HepG2 (cell line): ENCODE results near the gene PCNX4. TPM values are rescaled to one million over a fixed set of nuclear protein-coding genes. Genes with fewer than 3 reads are reported as not detected.

Source experiments
- AHR ChIP-seq: IDR thresholded peaks from 2 replicates; pipeline ENCODE4 v1.6.1; 2018; ENCODE audit warnings: missing genetic modification reagents, missing compliant biosample characterization
- FOSL2 ChIP-seq: sonication (generic); formaldehyde crosslinking; IDR thresholded peaks from 2 replicates; pipeline ENCODE4 v1.4.0; 2020; ENCODE audit warnings: missing genetic modification reagents
- FOXK2 ChIP-seq: fragments of 450-650 bp; IDR thresholded peaks from 2 replicates; pipeline ENCODE4 v1.6.1; 2016
- FOXO1 ChIP-seq: sonication (generic); formaldehyde crosslinking; IDR thresholded peaks from 2 replicates; pipeline ENCODE4 v1.4.0; 2020; ENCODE audit warnings: missing genetic modification reagents
- FOXP1 ChIP-seq, 2 experiments: fragments of 450-650 bp in 1 of 2; IDR thresholded peaks; 2 replicates each; pipeline ENCODE4 v1.6.1; 2017 to 2018; ENCODE audit warnings: antibody characterized with exemption in 1 of 2
- HDAC2 ChIP-seq: sonication (generic); formaldehyde crosslinking; IDR thresholded peaks from 2 replicates; pipeline ENCODE4 v1.4.0; 2020; ENCODE audit warnings: missing genetic modification reagents
- JUN ChIP-seq: sonication (generic); formaldehyde crosslinking; IDR thresholded peaks from 2 replicates; pipeline ENCODE4 v1.4.0; 2020; ENCODE audit warnings: mild to moderate bottlenecking, missing genetic modification reagents
- JUNB ChIP-seq: sonication (generic); formaldehyde crosslinking; IDR thresholded peaks from 2 replicates; pipeline ENCODE4 v1.8.0; 2022; ENCODE audit warnings: missing genetic modification reagents, mild to moderate bottlenecking, borderline replicate concordance
- LCORL ChIP-seq, 2 experiments: fragments of 450-650 bp in 1 of 2; sonication (generic) in 1 of 2; formaldehyde crosslinking in 1 of 2; IDR thresholded peaks; 2 replicates each; pipeline versions ENCODE4 v1.5.0 to v1.6.1; 2017 to 2020; ENCODE audit warnings: antibody characterized with exemption in 1 of 2, missing genetic modification reagents in 1 of 2
- NFATC3 ChIP-seq: sonication (generic); formaldehyde crosslinking; IDR thresholded peaks from 2 replicates; pipeline ENCODE4 v1.5.1; 2020; ENCODE audit warnings: mild to moderate bottlenecking, missing genetic modification reagents
- NFIB ChIP-seq: sonication (generic); formaldehyde crosslinking; IDR thresholded peaks from 2 replicates; pipeline ENCODE4 v1.9.0; 2021; ENCODE audit warnings: missing genetic modification reagents, mild to moderate bottlenecking, borderline replicate concordance
- PPARG ChIP-seq: conservative IDR thresholded peaks from 2 replicates; pipeline ENCODE4 v1.6.1; 2016; ENCODE audit warnings: missing biosample characterization, missing genetic modification reagents
- RELA ChIP-seq: sonication (generic); formaldehyde crosslinking; IDR thresholded peaks from 2 replicates; pipeline ENCODE4 v1.4.0; 2020; ENCODE audit warnings: missing genetic modification reagents
- RFX3 ChIP-seq: IDR thresholded peaks from 2 replicates; pipeline ENCODE4 v1.6.1; 2016; ENCODE audit warnings: missing biosample characterization, missing genetic modification reagents
- RXRB ChIP-seq: IDR thresholded peaks from 2 replicates; pipeline ENCODE4 v1.6.1; 2016; ENCODE audit warnings: borderline replicate concordance, missing genetic modification reagents, missing compliant biosample characterization
- SPEN ChIP-seq: sonication (generic); formaldehyde crosslinking; IDR thresholded peaks from 2 replicates; pipeline ENCODE4 v1.5.1; 2020; ENCODE audit warnings: low read depth, mild to moderate bottlenecking, missing genetic modification reagents
- ZNF180 ChIP-seq: sonication (generic); formaldehyde crosslinking; IDR thresholded peaks from 2 replicates; pipeline ENCODE4 v1.4.0; 2020; ENCODE audit warnings: low read depth, missing genetic modification reagents, borderline replicate concordance
- ZNF264 ChIP-seq: sonication (generic); formaldehyde crosslinking; IDR thresholded peaks from 2 replicates; pipeline ENCODE4 v1.4.0; 2020; ENCODE audit warnings: missing genetic modification reagents
- ZNF331 ChIP-seq: sonication (generic); formaldehyde crosslinking; IDR thresholded peaks from 2 replicates; pipeline ENCODE4 v1.4.0; 2020; ENCODE audit warnings: missing genetic modification reagents
- ZNF670 ChIP-seq: sonication (generic); formaldehyde crosslinking; IDR thresholded peaks from 2 replicates; pipeline ENCODE4 v1.8.0; 2022; ENCODE audit warnings: mild to moderate bottlenecking, missing genetic modification reagents, borderline replicate concordance
- ZNF703 ChIP-seq: sonication (generic); formaldehyde crosslinking; IDR thresholded peaks from 2 replicates; pipeline ENCODE4 v1.5.1; 2020; ENCODE audit warnings: missing genetic modification reagents, mild to moderate bottlenecking, moderate library complexity, borderline replicate concordance
- ZNF777 ChIP-seq: sonication (generic); formaldehyde crosslinking; IDR thresholded peaks from 2 replicates; pipeline ENCODE4 v1.4.0; 2020; ENCODE audit warnings: missing genetic modification reagents
- ZSCAN9 ChIP-seq: IDR thresholded peaks from 2 replicates; pipeline ENCODE4 v1.6.1; 2016; ENCODE audit warnings: borderline replicate concordance
- polyA plus RNA-seq, 8 experiments: library from polyadenylated mRNA; depleted of rRNA in 3 of 8; stranded (reverse) in 7 of 8; unstranded in 1 of 8; fragments of >200 nt; fragmentation: Illumina TruSeq in 4 of 8; extraction: Trizol in 4 of 8; gene quantifications; 2 replicates each; pipeline versions ENCODE4 v1.2.1 to v1.2.3, GENCODE V29; 2011 to 2016; ENCODE audit warnings: low read depth in 4 of 8, missing spikeins in 1 of 8, mixed read lengths in 1 of 8; ENCODE audit not compliant: insufficient read depth in 1 of 8
- total RNA-seq, 5 experiments: library from RNA; depleted of rRNA; stranded (reverse); fragments of >200 nt; fragmentation: Illumina TruSeq; extraction: Trizol; gene quantifications; 2 replicates each; pipeline ENCODE4 v1.2.3, GENCODE V29; 2016; ENCODE audit warnings: low read depth in 1 of 5
- TF ChIP-seq, protein P1 (sequence below): IDR thresholded peaks from 2 replicates; pipeline ENCODE4 v1.6.1; 2016; ENCODE audit warnings: low read depth
- TF ChIP-seq, protein P2 (sequence below): IDR thresholded peaks from 2 replicates; pipeline ENCODE4 v1.6.1; 2016
- TF ChIP-seq, protein P3 (sequence below): sonication (generic); formaldehyde crosslinking; IDR thresholded peaks from 2 replicates; pipeline ENCODE4 v1.8.0; 2022; ENCODE audit warnings: missing genetic modification reagents, mild to moderate bottlenecking, inconsistent platforms, borderline replicate concordance
- TF ChIP-seq, protein P4 (sequence below): sonication (generic); formaldehyde crosslinking; IDR thresholded peaks from 2 replicates; pipeline ENCODE4 v1.4.0; 2020; ENCODE audit warnings: missing genetic modification reagents

The PCNX4 gene
- total and polyA plus RNA-seq, 2 of the 13 experiments (the other 11 are each of a cell fraction or from before 2014, with no cell fraction given), result 28.6 to 43.0 TPM

DNA sequence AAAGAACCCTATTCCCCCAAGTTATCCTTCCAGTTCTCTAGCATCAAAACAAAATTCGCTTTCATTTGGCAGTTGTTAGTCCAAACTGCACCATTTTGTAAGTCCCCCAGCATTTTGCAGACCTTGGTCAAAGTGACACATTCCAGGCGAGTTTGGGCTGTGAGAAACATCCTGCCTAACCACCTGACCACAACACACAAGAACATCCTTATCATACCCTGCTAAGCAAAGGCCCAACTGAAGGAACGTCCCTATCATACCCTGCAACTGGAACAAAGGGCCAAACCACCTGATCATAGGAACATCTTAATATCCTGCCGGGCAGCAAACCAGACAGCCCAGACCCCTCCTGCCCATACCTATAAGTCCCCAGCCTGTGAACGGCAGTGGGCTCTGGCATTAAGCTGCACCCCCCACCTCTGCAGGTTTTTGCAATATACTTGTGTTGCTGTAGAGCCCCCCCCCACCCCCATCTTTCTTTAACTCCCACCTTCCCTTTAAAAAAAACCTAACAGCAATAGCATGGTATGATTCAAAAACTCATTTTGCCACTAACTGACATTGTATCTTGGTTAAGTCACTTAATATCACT lies 2.7 kb downstream of the PCNX4 start (continued):
- TF ChIP-seq, protein P1, sequence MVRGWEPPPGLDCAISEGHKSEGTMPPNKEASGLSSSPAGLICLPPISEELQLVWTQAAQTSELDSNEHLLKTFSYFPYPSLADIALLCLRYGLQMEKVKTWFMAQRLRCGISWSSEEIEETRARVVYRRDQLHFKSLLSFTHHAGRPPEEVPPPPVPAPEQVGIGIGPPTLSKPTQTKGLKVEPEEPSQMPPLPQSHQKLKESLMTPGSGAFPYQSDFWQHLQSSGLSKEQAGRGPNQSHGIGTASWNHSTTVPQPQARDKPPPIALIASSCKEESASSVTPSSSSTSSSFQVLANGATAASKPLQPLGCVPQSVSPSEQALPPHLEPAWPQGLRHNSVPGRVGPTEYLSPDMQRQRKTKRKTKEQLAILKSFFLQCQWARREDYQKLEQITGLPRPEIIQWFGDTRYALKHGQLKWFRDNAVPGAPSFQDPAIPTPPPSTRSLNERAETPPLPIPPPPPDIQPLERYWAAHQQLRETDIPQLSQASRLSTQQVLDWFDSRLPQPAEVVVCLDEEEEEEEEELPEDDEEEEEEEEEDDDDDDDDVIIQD (CRISPR knock-in tag), result peak; percentile 53; the same call in 1 of the 2 replicates
- TF ChIP-seq RFX3 (CRISPR knock-in tag) (no peak), FOSL2 (peak; percentile 92), ZNF670 (CRISPR knock-in tag) (no peak), ZNF331 (0 out of 2 replicates have a peak, but pooled peaks have one; percentile 35), ZNF180 (CRISPR knock-in tag) (no peak), FOXO1 (CRISPR knock-in tag) (peak; percentile 64; the same call in 1 of the 2 replicates), PPARG (peak; percentile 27; the same call in 1 of the 2 replicates), AHR (no peak), LCORL (IDR thresholded peaks at IDR 0.05) (peak; percentile 76; the same call in 1 of the 2 replicates), LCORL (CRISPR knock-in tag; IDR thresholded peaks at IDR 0.05) (peak; percentile 86; the same call in 1 of the 2 replicates), ZNF777 (no peak), NFATC3 (no peak), ZSCAN9 (CRISPR knock-in tag) (no peak), HDAC2 (CRISPR knock-in tag) (peak; percentile 77; the same call in 1 of the 2 replicates), NFIB (CRISPR knock-in tag) (no peak), RELA (CRISPR knock-in tag) (no peak), RXRB (CRISPR knock-in tag) (peak; percentile 47; the same call in 1 of the 2 replicates), ZNF703 (CRISPR knock-in tag) (no peak), SPEN (no peak), FOXP1 (IDR thresholded peaks at IDR 0.05) (no peak), FOXP1 (CRISPR knock-in tag; IDR thresholded peaks at IDR 0.05) (peak; percentile 35; the same call in 1 of the 2 replicates), JUNB (peak; percentile 79; the same call in 1 of the 2 replicates), ZNF264 (CRISPR knock-in tag) (0 out of 2 replicates have a peak, but pooled peaks have one; percentile 44), FOXK2 (0 out of 2 replicates have a peak, but pooled peaks have one; percentile 12), JUN (peak; percentile 95)
- TF ChIP-seq, protein P2, sequence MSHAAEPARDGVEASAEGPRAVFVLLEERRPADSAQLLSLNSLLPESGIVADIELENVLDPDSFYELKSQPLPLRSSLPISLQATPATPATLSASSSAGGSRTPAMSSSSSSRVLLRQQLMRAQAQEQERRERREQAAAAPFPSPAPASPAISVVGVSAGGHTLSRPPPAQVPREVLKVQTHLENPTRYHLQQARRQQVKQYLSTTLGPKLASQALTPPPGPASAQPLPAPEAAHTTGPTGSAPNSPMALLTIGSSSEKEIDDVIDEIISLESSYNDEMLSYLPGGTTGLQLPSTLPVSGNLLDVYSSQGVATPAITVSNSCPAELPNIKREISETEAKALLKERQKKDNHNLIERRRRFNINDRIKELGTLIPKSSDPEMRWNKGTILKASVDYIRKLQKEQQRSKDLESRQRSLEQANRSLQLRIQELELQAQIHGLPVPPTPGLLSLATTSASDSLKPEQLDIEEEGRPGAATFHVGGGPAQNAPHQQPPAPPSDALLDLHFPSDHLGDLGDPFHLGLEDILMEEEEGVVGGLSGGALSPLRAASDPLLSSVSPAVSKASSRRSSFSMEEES, result peak; percentile 89
- TF ChIP-seq, protein P3, sequence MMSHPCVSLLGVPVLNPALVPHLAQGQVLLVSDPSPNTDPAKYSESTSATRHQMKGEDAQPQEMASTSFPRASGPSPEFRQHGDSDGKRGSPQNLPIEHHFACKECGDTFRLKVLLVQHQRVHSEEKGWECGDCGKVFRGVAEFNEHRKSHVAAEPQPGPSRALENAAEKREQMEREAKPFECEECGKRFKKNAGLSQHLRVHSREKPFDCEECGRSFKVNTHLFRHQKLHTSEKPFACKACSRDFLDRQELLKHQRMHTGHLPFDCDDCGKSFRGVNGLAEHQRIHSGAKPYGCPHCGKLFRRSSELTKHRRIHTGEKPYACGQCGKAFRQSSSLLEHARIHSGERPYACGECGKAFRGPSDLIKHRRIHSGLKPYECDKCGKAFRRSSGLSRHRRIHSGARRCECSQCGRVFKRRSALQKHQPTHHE, result no peak
- TF ChIP-seq, protein P4, sequence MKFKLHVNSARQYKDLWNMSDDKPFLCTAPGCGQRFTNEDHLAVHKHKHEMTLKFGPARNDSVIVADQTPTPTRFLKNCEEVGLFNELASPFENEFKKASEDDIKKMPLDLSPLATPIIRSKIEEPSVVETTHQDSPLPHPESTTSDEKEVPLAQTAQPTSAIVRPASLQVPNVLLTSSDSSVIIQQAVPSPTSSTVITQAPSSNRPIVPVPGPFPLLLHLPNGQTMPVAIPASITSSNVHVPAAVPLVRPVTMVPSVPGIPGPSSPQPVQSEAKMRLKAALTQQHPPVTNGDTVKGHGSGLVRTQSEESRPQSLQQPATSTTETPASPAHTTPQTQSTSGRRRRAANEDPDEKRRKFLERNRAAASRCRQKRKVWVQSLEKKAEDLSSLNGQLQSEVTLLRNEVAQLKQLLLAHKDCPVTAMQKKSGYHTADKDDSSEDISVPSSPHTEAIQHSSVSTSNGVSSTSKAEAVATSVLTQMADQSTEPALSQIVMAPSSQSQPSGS (CRISPR knock-in tag), result peak; percentile 70; the same call in 1 of the 2 replicates
